ENCODE measurements around the gene NTSR1. TPM values are rescaled to one million over a fixed set of nuclear protein-coding genes. Genes with fewer than 3 reads are reported as not detected.

Gene NTSR1
- total RNA-seq, 3 donors from 2014 or later (not counting 1 experiment from before 2014, with no cell fraction given): 0.11 to 0.45 TPM; not detected in 1

GRCh38 chr20:62718546-62718945 lies 9.9 kb downstream of the NTSR1 start:
- no peak for ATAC-seq
- no peak for DNase-seq
- peaks cover 0 to 9% of the 10 kb centered on the region in 2 donors for H3K27me3 Mint-ChIP-seq (ENCODE audit: low read depth in 2 of 2)
- peaks cover 8% of the 10 kb centered on the region for H3K36me3 Mint-ChIP-seq
- no peak for TF ChIP-seq CTCF (IDR thresholded peaks at IDR 0.05)
- Histone ChIP-seq H3K4me1 (ENCODE audit: control insufficient read depth, insufficient read depth, low read length) (peaks cover 27% of the 10 kb centered on the region), H3K36me3 (ENCODE audit: control insufficient read depth, insufficient read depth, low read length) (no peaks in the 10 kb centered on the region), H3K27ac (ENCODE audit: low read length) (no peak overlapping the region), H3K4me3 (ENCODE audit: low read length) (no peak overlapping the region), H3K9me3 (ENCODE audit: control insufficient read depth, insufficient read depth, low read length) (peaks cover 7% of the 10 kb centered on the region), H3K27me3 (ENCODE audit: control insufficient read depth, insufficient read depth, low read length) (no peaks in the 10 kb centered on the region)
- H3K4me3 Mint-ChIP-seq: no peak overlapping the region
- H3K4me1 Mint-ChIP-seq: peaks cover 10 to 12% of the 10 kb centered on the region in 2 donors
- peaks cover 2 to 9% of the 10 kb centered on the region in 2 donors for H3K9me3 Mint-ChIP-seq
- H3K27ac Mint-ChIP-seq: no peak overlapping the region
- 75% methylated on average over 10 of the region's 12 CpGs for WGBS (ENCODE audit: insufficient coverage)
- intact Hi-C loops (cut with micrococcal nuclease): no loop called here

DNA sequence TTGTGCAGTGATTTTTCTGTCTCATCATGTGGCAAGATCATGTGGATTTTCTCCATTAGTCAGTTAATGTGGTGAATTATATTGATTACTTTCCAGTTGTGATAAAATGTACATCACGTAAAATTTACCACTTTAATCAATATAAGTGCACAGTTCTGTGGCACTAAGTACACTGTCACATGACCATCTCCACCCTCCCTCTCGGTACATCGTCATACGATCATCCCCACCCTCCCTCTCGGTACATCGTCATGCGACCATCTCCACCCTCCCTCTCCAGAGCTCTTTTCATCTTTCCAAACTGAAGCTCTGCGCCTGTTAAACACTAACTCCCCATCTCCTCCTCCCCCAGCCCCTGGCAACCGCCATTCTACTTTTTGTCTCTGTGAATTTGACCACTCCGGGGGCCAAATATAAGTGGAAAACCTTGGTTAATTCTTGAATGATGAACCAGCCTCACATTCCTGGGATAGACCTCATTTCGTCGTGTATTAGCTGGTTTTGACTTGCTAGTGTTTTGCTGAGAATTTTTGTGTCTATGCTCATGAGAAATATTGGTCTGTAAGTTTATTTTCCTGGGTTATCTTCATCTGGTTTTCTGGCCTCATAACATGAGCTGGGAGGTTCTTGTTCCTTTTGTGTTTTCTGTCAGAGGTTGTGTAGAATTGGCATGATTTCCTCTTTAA lies 10.8 kb downstream of the NTSR1 start:
- H3K27me3 ChIP-seq (ENCODE audit: control insufficient read depth, insufficient read depth, low read length): no peaks in the 10 kb centered on the region
- WGBS (ENCODE audit: insufficient coverage): 83% methylated on average over 12 of the region's 12 CpGs
- H3K27ac ChIP-seq (ENCODE audit: low read length): no peak overlapping the region
- H3K4me3 ChIP-seq (ENCODE audit: low read length): no peak overlapping the region
- H3K4me3 Mint-ChIP-seq: no peak overlapping the region
- no peak for DNase-seq
- H3K4me1 Mint-ChIP-seq: peaks cover 10 to 12% of the 10 kb centered on the region in 2 donors
- no peak for TF ChIP-seq CTCF (IDR thresholded peaks at IDR 0.05)
- peaks cover 2 to 9% of the 10 kb centered on the region in 2 donors for H3K9me3 Mint-ChIP-seq
- H3K9me3 ChIP-seq (ENCODE audit: control insufficient read depth, insufficient read depth, low read length): peaks cover 7% of the 10 kb centered on the region
- no peaks in the 10 kb centered on the region for H3K36me3 ChIP-seq (ENCODE audit: control insufficient read depth, insufficient read depth, low read length)
- H3K4me1 ChIP-seq (ENCODE audit: control insufficient read depth, insufficient read depth, low read length): peaks cover 27% of the 10 kb centered on the region
- peaks cover 8% of the 10 kb centered on the region for H3K36me3 Mint-ChIP-seq
- H3K27me3 Mint-ChIP-seq (ENCODE audit: low read depth in 2 of 2): peaks cover 0 to 9% of the 10 kb centered on the region in 2 donors
- intact Hi-C loops (cut with micrococcal nuclease): no loop called here
- H3K27ac Mint-ChIP-seq: no peak overlapping the region
- ATAC-seq: no peak

DNA sequence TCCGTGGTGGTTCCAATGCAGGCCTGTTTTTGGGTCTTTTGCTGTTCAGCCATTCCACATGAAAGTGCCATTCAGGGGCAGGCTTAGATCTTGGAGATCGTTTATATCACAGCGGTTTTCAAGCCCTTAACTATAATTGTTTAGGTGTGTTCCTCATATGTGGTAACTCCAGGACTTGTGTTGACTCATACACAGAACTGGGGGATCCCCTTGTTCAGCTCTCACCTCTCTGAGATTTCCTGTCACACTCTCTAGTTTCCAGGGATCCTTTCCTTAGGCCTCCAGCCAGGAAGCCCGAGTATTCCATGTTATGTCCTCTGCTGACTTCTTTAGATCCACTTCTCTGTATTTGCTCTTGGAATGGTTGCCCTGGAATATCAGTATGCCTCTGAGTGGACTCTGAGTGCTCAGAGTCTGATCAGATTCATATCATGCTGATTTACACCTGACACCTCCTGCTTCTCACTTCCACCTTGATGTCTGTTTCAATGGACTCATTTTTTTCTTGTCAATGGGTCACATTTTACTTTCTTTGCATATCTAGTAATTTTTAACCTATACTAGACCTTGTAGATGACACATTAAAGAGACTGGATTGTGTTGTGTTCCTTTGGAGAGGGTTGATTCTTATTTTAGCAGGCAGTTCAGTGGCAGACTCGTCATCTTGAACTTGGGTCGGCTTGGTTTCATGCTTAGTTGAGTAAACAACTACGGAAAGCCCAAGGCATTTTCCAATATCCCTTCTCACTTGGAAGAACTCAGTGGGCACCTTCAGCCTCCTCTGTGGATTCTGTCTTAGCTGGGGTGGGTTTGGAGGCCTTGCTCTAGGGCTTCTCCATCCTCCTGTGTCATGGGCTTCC lies 13.1 kb downstream of the NTSR1 start:
- WGBS (ENCODE audit: insufficient coverage): 75% methylated on average over 7 of the region's 7 CpGs

More for the DNA sequence above, 13.1 kb downstream of the NTSR1 start:
- peaks cover 7% of the 10 kb centered on the region for H3K9me3 ChIP-seq (ENCODE audit: control insufficient read depth, insufficient read depth, low read length)
- no peak overlapping the region for H3K4me3 ChIP-seq (ENCODE audit: low read length)
- no peak overlapping the region for H3K27ac Mint-ChIP-seq
- DNase-seq (no peak), ATAC-seq (no peak)
- peaks cover 0 to 9% of the 10 kb centered on the region in 2 donors for H3K27me3 Mint-ChIP-seq (ENCODE audit: low read depth in 2 of 2)
- H3K36me3 Mint-ChIP-seq: peaks cover 8% of the 10 kb centered on the region
- no peak overlapping the region for H3K27ac ChIP-seq (ENCODE audit: low read length)
- H3K4me1 Mint-ChIP-seq: peaks cover 0 to 3% of the 10 kb centered on the region in 2 donors
- no peak for TF ChIP-seq CTCF (IDR thresholded peaks at IDR 0.05)
- peaks cover 11% of the 10 kb centered on the region for H3K4me1 ChIP-seq (ENCODE audit: control insufficient read depth, insufficient read depth, low read length)
- no peak overlapping the region for H3K4me3 Mint-ChIP-seq
- intact Hi-C loops (cut with micrococcal nuclease): no loop called here
- H3K27me3 ChIP-seq (ENCODE audit: control insufficient read depth, insufficient read depth, low read length): no peaks in the 10 kb centered on the region
- H3K9me3 Mint-ChIP-seq: peaks cover 2 to 9% of the 10 kb centered on the region in 2 donors
- H3K36me3 ChIP-seq (ENCODE audit: control insufficient read depth, insufficient read depth, low read length): no peaks in the 10 kb centered on the region

Measured in natural killer cell (primary cell).